Choroid plexus epithelial cell (primary cell): ENCODE data around the gene BMPR1A.
A peak's percentile ranks its signal among the peaks of the same experiment; 100 is the strongest.

Experiments used
- DNase-seq: peaks from one replicate; pipeline ENCODE4 v3.0.0-alpha.2; 2010; ENCODE audit warnings: low read depth
- H3K4me3 ChIP-seq: 2 replicates; pipeline ENCODE4 v1.5.1; 2011; ENCODE audit warnings: low read depth, mild to moderate bottlenecking, control low read depth, low read length, moderate library complexity
- CTCF ChIP-seq: conservative IDR thresholded peaks from 2 replicates; pipeline ENCODE4 v1.5.1; 2011; ENCODE audit warnings: low read depth, mild to moderate bottlenecking, control low read depth, inconsistent platforms, low read length, moderate library complexity

Gene BMPR1A

GRCh38 chr10:86763404-86763803 lies 7.0 kb downstream of the BMPR1A start:
- DNase-seq, result no peak
- TF ChIP-seq CTCF, result no peak
- H3K4me3 ChIP-seq, result no peak overlapping the region

GRCh38 chr10:86765548-86765947 lies 9.1 kb downstream of the BMPR1A start:
- H3K4me3 ChIP-seq, result no peak overlapping the region
- no peak for TF ChIP-seq CTCF
- DNase-seq, result peak; percentile 45

- DNase-seq, result no peak
- TF ChIP-seq CTCF, result no peak
Observed at GRCh38 chr10:86768412-86769062, 12.1 kb downstream of the BMPR1A start.

GRCh38 chr10:86769991-86770390 lies 13.6 kb downstream of the BMPR1A start:
- DNase-seq, result no peak
- no peak overlapping the region for H3K4me3 ChIP-seq

More at GRCh38 chr10:86768412-86769062, 12.1 kb downstream of the BMPR1A start:
- no peak overlapping the region for H3K4me3 ChIP-seq

GRCh38 chr10:86770412-86770960 lies 14.1 kb downstream of the BMPR1A start:
- DNase-seq, result peak; percentile 12
- H3K4me3 ChIP-seq, result no peak overlapping the region
- no peak for TF ChIP-seq CTCF

More at GRCh38 chr10:86769991-86770390, 13.6 kb downstream of the BMPR1A start:
- no peak for TF ChIP-seq CTCF

GRCh38 chr10:86773498-86773897 lies 17.1 kb downstream of the BMPR1A start:
- no peak for TF ChIP-seq CTCF
- H3K4me3 ChIP-seq, result no peak overlapping the region
- no peak for DNase-seq
